ENCODE data around the gene TPK1. TPM values are rescaled to one million over a fixed set of nuclear protein-coding genes. Genes with fewer than 3 reads are reported as not detected.

Gene TPK1
- polyA plus RNA-seq, 1 of the 3 experiments (the other 2 are of a cell fraction): 3.3 TPM

DNA sequence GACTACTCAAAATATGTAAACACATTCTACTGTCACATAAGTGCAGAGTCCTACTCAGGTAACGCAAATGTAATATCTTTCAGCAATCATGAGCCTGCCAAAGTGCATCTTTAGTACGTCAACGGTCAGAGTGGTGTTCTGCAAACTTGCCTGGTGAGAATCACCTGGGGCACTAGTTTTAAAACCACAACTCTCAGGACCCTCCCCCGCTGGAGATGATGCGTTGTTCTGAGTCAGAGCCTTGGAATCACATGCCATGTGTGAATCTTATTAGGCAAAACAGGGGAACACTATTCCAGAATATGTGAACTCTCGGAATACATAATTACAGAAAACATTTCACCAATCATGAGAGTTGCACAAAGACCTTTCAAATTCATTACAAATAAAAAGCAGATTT is 115.7 kb downstream of the TPK1 start:
- CTCF ChIA-PET: interaction anchor here (0.7 kb wide), 1 partner anchor 18 kb away, joined by 3 read pairs; no protein-coding TSS in a partner anchor
- no peaks in the 10 kb centered on the region for H3F3A ChIP-seq (replicated peaks; ENCODE audit: insufficient read depth)
- H3K4me2 ChIP-seq: no peak overlapping the region
- H3K4me1 ChIP-seq (ENCODE audit: control insufficient read depth in 1 of 2, insufficient read depth in 2 of 2, low read depth in 1 of 2, low read length in 1 of 2): no peaks in the 10 kb centered on the region
- no peaks in the 10 kb centered on the region for H3K36me3 ChIP-seq (replicated peaks in 1 of 2; ENCODE audit: control insufficient read depth in 1 of 2, insufficient read depth in 2 of 2, low read length in 1 of 2)
- H3K9ac ChIP-seq: no peak overlapping the region
- no peaks in the 10 kb centered on the region for H4K20me1 ChIP-seq (ENCODE audit: insufficient read depth)
- WGBS (ENCODE audit: low lambda C conversion rate): 6% methylated on average over 6 of the region's 6 CpGs
- no peaks in the 10 kb centered on the region for H3K9me2 ChIP-seq
- no peak overlapping the region for H3K4me3 ChIP-seq (ENCODE audit: low read depth in 2 of 2, low read length in 1 of 2)
- H3K79me2 ChIP-seq (ENCODE audit: insufficient read depth): no peaks in the 10 kb centered on the region
- H3K27ac ChIP-seq (ENCODE audit: low read depth in 2 of 2, low read length in 1 of 2): no peak overlapping the region
- no peak overlapping the region for H2AFZ ChIP-seq (ENCODE audit: low read depth)
- POLR2A ChIA-PET: no interaction called here
- TF ChIP-seq, protein P1, sequence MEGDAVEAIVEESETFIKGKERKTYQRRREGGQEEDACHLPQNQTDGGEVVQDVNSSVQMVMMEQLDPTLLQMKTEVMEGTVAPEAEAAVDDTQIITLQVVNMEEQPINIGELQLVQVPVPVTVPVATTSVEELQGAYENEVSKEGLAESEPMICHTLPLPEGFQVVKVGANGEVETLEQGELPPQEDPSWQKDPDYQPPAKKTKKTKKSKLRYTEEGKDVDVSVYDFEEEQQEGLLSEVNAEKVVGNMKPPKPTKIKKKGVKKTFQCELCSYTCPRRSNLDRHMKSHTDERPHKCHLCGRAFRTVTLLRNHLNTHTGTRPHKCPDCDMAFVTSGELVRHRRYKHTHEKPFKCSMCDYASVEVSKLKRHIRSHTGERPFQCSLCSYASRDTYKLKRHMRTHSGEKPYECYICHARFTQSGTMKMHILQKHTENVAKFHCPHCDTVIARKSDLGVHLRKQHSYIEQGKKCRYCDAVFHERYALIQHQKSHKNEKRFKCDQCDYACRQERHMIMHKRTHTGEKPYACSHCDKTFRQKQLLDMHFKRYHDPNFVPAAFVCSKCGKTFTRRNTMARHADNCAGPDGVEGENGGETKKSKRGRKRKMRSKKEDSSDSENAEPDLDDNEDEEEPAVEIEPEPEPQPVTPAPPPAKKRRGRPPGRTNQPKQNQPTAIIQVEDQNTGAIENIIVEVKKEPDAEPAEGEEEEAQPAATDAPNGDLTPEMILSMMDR (IDR thresholded peaks at IDR 0.05): no peak
- TF ChIP-seq, protein P2, sequence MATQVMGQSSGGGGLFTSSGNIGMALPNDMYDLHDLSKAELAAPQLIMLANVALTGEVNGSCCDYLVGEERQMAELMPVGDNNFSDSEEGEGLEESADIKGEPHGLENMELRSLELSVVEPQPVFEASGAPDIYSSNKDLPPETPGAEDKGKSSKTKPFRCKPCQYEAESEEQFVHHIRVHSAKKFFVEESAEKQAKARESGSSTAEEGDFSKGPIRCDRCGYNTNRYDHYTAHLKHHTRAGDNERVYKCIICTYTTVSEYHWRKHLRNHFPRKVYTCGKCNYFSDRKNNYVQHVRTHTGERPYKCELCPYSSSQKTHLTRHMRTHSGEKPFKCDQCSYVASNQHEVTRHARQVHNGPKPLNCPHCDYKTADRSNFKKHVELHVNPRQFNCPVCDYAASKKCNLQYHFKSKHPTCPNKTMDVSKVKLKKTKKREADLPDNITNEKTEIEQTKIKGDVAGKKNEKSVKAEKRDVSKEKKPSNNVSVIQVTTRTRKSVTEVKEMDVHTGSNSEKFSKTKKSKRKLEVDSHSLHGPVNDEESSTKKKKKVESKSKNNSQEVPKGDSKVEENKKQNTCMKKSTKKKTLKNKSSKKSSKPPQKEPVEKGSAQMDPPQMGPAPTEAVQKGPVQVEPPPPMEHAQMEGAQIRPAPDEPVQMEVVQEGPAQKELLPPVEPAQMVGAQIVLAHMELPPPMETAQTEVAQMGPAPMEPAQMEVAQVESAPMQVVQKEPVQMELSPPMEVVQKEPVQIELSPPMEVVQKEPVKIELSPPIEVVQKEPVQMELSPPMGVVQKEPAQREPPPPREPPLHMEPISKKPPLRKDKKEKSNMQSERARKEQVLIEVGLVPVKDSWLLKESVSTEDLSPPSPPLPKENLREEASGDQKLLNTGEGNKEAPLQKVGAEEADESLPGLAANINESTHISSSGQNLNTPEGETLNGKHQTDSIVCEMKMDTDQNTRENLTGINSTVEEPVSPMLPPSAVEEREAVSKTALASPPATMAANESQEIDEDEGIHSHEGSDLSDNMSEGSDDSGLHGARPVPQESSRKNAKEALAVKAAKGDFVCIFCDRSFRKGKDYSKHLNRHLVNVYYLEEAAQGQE (IDR thresholded peaks at IDR 0.05; ENCODE audit: low read depth, low read length): no peak
- TF ChIP-seq SIN3A (IDR thresholded peaks at IDR 0.05; ENCODE audit: borderline replicate concordance, low read depth, low read length) (no peak), GATA2 (CRISPR knock-in tag; IDR thresholded peaks at IDR 0.05) (no peak), TAF1 (IDR thresholded peaks at IDR 0.05; ENCODE audit: borderline replicate concordance, low read depth, low read length) (no peak), SMC3 (IDR thresholded peaks at IDR 0.05; ENCODE audit: low read depth, low read length) (no peak), RCOR1 (IDR thresholded peaks at IDR 0.05; ENCODE audit: low read length) (no peak), TEAD4 (IDR thresholded peaks at IDR 0.05; ENCODE audit: borderline replicate concordance, insufficient read depth) (no peak)
- TF ChIP-seq, protein P3, sequence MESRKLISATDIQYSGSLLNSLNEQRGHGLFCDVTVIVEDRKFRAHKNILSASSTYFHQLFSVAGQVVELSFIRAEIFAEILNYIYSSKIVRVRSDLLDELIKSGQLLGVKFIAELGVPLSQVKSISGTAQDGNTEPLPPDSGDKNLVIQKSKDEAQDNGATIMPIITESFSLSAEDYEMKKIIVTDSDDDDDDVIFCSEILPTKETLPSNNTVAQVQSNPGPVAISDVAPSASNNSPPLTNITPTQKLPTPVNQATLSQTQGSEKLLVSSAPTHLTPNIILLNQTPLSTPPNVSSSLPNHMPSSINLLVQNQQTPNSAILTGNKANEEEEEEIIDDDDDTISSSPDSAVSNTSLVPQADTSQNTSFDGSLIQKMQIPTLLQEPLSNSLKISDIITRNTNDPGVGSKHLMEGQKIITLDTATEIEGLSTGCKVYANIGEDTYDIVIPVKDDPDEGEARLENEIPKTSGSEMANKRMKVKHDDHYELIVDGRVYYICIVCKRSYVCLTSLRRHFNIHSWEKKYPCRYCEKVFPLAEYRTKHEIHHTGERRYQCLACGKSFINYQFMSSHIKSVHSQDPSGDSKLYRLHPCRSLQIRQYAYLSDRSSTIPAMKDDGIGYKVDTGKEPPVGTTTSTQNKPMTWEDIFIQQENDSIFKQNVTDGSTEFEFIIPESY (IDR thresholded peaks at IDR 0.05; ENCODE audit: borderline replicate concordance, low read depth): no peak
- no peaks in the 10 kb centered on the region; the same call in 1 of the 2 replicates for H3K27me3 ChIP-seq (ENCODE audit: insufficient read depth)
- H3K9me3 ChIP-seq: no peaks in the 10 kb centered on the region
- DNase-seq: no peak
